Suprapubic skin (tissue), 4 donors: ENCODE data around the gene STX16. TPM values are rescaled to one million over a fixed set of nuclear protein-coding genes. Genes with fewer than 3 reads are reported as not detected.

Experiments
- DNase-seq, 2 donors: peaks; one replicate each; pipeline ENCODE4 v3.0.0-alpha.2; 2019; ENCODE audit warnings: low spot score in 2 of 2
- H3K27ac ChIP-seq: fragments of 200-600 bp; sonication (generic); one replicate; pipeline ENCODE4 v1.5.1; 2019
- H3K27me3 ChIP-seq: fragments of 200-600 bp; sonication (generic); one replicate; pipeline ENCODE4 v1.5.1; 2019
- H3K36me3 ChIP-seq: fragments of 200-600 bp; sonication (generic); one replicate; pipeline ENCODE4 v1.5.1; 2019
- H3K4me1 ChIP-seq: fragments of 200-600 bp; sonication (generic); one replicate; pipeline ENCODE4 v1.5.1; 2019
- H3K4me3 ChIP-seq: fragments of 200-600 bp; sonication (generic); one replicate; pipeline ENCODE4 v1.5.1; 2019; ENCODE audit warnings: mild to moderate bottlenecking
- H3K9me3 ChIP-seq: fragments of 200-600 bp; sonication (generic); one replicate; pipeline ENCODE4 v1.5.1; 2019
- CTCF ChIP-seq, 2 donors: fragments of 200-600 bp in 1 of 2; fragments of 450-650 bp in 1 of 2; sonication (generic) in 1 of 2; IDR thresholded peaks; one replicate each; pipeline ENCODE4 v1.5.1; 2016 to 2019; ENCODE audit warnings: antibody characterized with exemption in 2 of 2, mild to moderate bottlenecking in 1 of 2, moderate library complexity in 1 of 2
- EP300 ChIP-seq: sonication (generic); formaldehyde crosslinking; IDR thresholded peaks from one replicate; pipeline ENCODE4 v1.6.1; 2017; ENCODE audit warnings: antibody characterized with exemption
- POLR2A ChIP-seq, 2 donors: fragments of 450-650 bp; IDR thresholded peaks; one replicate each; pipeline ENCODE4 v1.6.1; 2017; ENCODE audit warnings: antibody characterized with exemption in 2 of 2, mild to moderate bottlenecking in 2 of 2, moderate library complexity in 2 of 2
- POLR2AphosphoS5 ChIP-seq, 3 donors: sonication (generic); formaldehyde crosslinking; IDR thresholded peaks; one replicate each; pipeline ENCODE4 v1.6.1; 2017; ENCODE audit warnings: antibody characterized with exemption in 3 of 3
- WGBS: methylation state at CpG from one replicate; pipeline ENCODE4 v1.1.5; 2018; 5-methylcytosine and 5-hydroxymethylcytosine counted together
- total RNA-seq, 4 donors: library from RNA; depleted of rRNA; stranded (reverse); fragments of >200 nt; gene quantifications; one replicate each; pipeline ENCODE4 v1.1.0, GENCODE V29; 2016

The STX16 gene
- total RNA-seq, 4 donors from 2014 or later: 35.6 to 138 (median 50.9) TPM

DNA sequence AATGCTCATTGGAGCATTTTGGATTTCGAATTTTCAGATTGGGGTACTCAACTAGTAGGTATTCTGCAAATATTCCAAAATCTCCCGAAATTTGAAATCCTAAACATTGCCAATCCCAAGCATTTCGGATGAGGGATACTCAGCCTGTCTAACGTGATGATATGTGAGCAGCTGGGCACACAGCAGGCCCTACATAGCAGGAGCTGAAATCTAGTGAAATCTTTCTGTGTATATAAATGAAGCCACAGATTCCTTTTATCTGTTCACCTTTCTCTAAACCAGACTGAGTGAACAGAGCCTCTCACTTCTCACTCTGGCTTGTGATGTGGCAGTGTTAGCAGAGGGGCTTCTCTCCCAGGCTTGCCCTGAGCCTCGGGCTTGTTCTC is 17.8 kb downstream of the STX16 start:
- WGBS: 78% methylated on average over 5 of the region's 5 CpGs
- DNase-seq: no peak
- H3K4me1 ChIP-seq: no peaks in the 10 kb centered on the region
- no peak for TF ChIP-seq CTCF (IDR thresholded peaks at IDR 0.05)
- TF ChIP-seq EP300: no peak
- TF ChIP-seq POLR2A (IDR thresholded peaks at IDR 0.05): no peak
- no peak for TF ChIP-seq POLR2AphosphoS5 (IDR thresholded peaks at IDR 0.05)
- no peak overlapping the region for H3K27ac ChIP-seq
- no peaks in the 10 kb centered on the region for H3K9me3 ChIP-seq
- H3K27me3 ChIP-seq: no peaks in the 10 kb centered on the region
- H3K36me3 ChIP-seq: peaks cover 52% of the 10 kb centered on the region
- H3K4me3 ChIP-seq: no peak overlapping the region

DNA sequence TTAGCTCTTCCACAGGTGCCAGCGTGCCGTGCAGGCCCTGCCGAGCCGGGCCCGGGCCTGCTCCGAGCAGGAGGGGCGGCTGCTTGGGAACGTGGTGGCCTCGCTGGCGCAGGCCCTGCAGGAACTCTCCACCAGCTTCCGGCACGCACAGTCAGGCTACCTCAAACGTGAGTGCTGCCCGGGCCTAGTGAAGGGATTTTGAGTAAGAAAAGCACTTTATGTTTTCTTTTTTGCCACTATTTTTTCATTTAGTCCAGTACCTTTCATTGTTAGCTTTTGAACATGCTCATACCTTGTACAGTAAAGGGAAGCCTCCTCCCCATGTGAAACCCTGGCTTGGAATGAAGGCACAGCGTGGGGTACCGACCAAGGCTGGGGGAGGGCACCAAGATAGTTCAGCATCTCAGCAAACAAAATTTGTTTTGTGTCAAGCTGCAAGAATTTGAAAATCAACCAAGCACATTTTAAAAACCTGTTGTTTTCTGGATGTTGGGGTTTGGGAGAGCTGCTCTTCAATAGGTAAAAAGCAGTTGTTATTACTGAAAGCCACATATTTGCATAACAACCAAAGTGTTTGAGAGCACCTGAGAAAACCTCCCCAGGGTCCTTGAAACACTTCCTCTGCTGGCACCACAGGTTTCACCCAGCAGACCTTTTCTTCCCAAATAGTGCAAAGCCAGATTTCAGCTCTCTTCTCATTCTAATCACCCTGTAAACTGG is 18.4 kb downstream of the STX16 start:
- Histone ChIP-seq H3K4me1 (no peaks in the 10 kb centered on the region), H3K27me3 (no peaks in the 10 kb centered on the region), H3K27ac (no peak overlapping the region), H3K9me3 (no peaks in the 10 kb centered on the region), H3K36me3 (peaks cover 57% of the 10 kb centered on the region), H3K4me3 (no peak overlapping the region)
- TF ChIP-seq POLR2AphosphoS5 (IDR thresholded peaks at IDR 0.05) (no peak), EP300 (no peak), POLR2A (IDR thresholded peaks at IDR 0.05) (no peak), CTCF (IDR thresholded peaks at IDR 0.05) (no peak)
- no peak for DNase-seq
- WGBS: 53% methylated on average over 15 of the region's 16 CpGs

GRCh38 chr20:58670102-58670501 is 19.0 kb downstream of the STX16 start:
- peaks cover 64% of the 10 kb centered on the region for H3K36me3 ChIP-seq
- DNase-seq: no peak
- no peaks in the 10 kb centered on the region for H3K27me3 ChIP-seq
- H3K27ac ChIP-seq: no peak overlapping the region
- WGBS: 81% methylated on average over 1 of the region's 1 CpG
- H3K9me3 ChIP-seq: no peaks in the 10 kb centered on the region
- no peaks in the 10 kb centered on the region for H3K4me1 ChIP-seq
- TF ChIP-seq POLR2AphosphoS5 (IDR thresholded peaks at IDR 0.05): no peak
- H3K4me3 ChIP-seq: no peak overlapping the region

DNA sequence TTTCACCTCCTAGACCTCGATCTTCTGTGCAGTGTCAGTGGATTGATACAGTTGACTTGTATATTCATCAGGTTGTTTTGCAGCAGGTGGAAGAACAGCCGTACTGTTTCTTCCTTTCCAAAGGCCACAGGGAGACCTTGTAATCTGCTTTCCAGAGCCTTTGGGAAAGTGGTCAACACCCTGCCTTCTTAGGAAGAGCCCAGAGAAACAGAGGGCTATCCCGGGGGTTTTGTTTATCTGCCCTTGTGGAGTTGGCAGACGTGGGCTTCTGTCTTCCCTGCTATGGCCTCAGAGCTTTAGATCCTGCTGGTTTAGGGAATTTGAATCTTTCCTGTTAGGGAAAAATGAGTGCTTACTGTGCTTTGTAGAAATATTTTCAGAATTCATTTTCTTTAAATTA is 19.6 kb downstream of the STX16 start:
- Histone ChIP-seq H3K4me3 (no peak overlapping the region), H3K27me3 (no peaks in the 10 kb centered on the region), H3K4me1 (no peaks in the 10 kb centered on the region), H3K36me3 (peaks cover 69% of the 10 kb centered on the region), H3K27ac (no peak overlapping the region), H3K9me3 (no peaks in the 10 kb centered on the region)
- TF ChIP-seq POLR2AphosphoS5 (IDR thresholded peaks at IDR 0.05): no peak
- no peak for TF ChIP-seq POLR2A (IDR thresholded peaks at IDR 0.05)
- no peak for TF ChIP-seq EP300
- WGBS: 81% methylated on average over 4 of the region's 4 CpGs
- DNase-seq: no peak

- Histone ChIP-seq H3K36me3 (peaks cover 86% of the 10 kb centered on the region), H3K4me1 (no peaks in the 10 kb centered on the region), H3K27me3 (no peaks in the 10 kb centered on the region), H3K27ac (no peak overlapping the region), H3K9me3 (no peaks in the 10 kb centered on the region), H3K4me3 (no peak overlapping the region)
- 93% methylated on average over 9 of the region's 9 CpGs for WGBS
- DNase-seq: no peak
- TF ChIP-seq CTCF (IDR thresholded peaks at IDR 0.05) (no peak), POLR2AphosphoS5 (IDR thresholded peaks at IDR 0.05) (no peak), POLR2A (IDR thresholded peaks at IDR 0.05) (no peak), EP300 (no peak)
These were observed 22.0 kb downstream of the STX16 start for GRCh38 chr20:58673119-58673518.

DNA sequence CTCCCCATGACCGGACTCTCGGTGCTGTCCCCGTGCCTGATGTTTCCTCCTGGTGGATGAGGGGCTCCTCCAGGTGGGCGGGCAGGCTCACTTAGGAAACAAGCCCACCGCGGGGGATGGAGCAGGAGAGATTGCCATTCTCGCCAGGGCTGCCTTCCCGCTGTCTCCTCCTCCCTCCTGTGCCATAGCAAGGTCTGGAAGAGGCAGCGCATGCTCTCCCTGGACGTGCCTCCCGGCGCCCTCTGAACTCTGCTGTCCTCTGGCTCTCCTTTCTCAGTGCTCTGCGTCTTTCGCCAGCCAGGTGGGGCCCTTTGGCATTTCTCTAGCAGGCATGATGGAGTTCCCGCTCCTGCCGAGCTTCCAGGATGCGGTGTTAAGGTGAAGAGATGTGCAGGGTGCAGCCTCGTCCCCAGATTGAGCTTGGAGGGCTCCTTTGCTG is 24.1 kb downstream of the STX16 start:
- H3K27me3 ChIP-seq: no peaks in the 10 kb centered on the region
- no peaks in the 10 kb centered on the region for H3K9me3 ChIP-seq
- DNase-seq: peak in 1 of 2 donors; percentile 72
- 90% methylated on average over 18 of the region's 18 CpGs for WGBS
- peaks cover 85% of the 10 kb centered on the region for H3K36me3 ChIP-seq
- no peak overlapping the region for H3K27ac ChIP-seq
- no peaks in the 10 kb centered on the region for H3K4me1 ChIP-seq
- H3K4me3 ChIP-seq: no peak overlapping the region
- TF ChIP-seq POLR2A (IDR thresholded peaks at IDR 0.05) (no peak), EP300 (no peak), CTCF (IDR thresholded peaks at IDR 0.05) (no peak), POLR2AphosphoS5 (IDR thresholded peaks at IDR 0.05) (no peak)
